A673 (cell line): ENCODE results near the gene ITGB4. TPM values are rescaled to one million over a fixed set of nuclear protein-coding genes. Genes with fewer than 3 reads are reported as not detected.

Experiments used
- BruUV-seq: library from RNA; stranded (reverse); fragments of 400-500 nt; replicated peaks from 2 replicates; lab custom pipeline; 2021; lab: Mats Ljungman, UMichigan
- CTCF ChIA-PET: fragments of 300-600 bp; sonication (Branson Sonifier 250); formaldehyde crosslinking; loops from one replicate; lab custom pipeline; 2022; ENCODE audit warnings: antibody characterized with exemption; lab: Charles Lee
- POLR2A ChIA-PET: fragments of 300-600 bp; sonication (Branson Sonifier 250); formaldehyde crosslinking; loops from one replicate; lab custom pipeline; 2022; ENCODE audit warnings: antibody characterized with exemption; ENCODE audit not compliant: low non-redundant PET; lab: Charles Lee
- DNase-seq: peaks from one replicate; pipeline ENCODE4 v3.0.0-alpha.2; 2015; ENCODE audit warnings: low spot score
- H3K27ac ChIP-seq: fragments of 200-600 bp; sonication (generic); 2 replicates; pipeline ENCODE4 v1.5.1; 2016; ENCODE audit warnings: mixed run types, low read depth, mild to moderate bottlenecking, mixed read lengths, antibody characterized with exemption, low read length; ENCODE audit not compliant: poor library complexity, severe bottlenecking
- H3K27me3 ChIP-seq: fragments of 200-600 bp; sonication (generic); replicated peaks from 2 replicates; pipeline ENCODE4 v1.6.1; 2017; ENCODE audit warnings: mixed run types, low read depth, mild to moderate bottlenecking, mixed read lengths, antibody characterized with exemption, low read length; ENCODE audit not compliant: insufficient read depth, poor library complexity
- H3K36me3 ChIP-seq: fragments of 200-600 bp; sonication (generic); 2 replicates; pipeline ENCODE4 v1.6.1; 2016; ENCODE audit warnings: mixed run types, mild to moderate bottlenecking, mixed read lengths, antibody characterized with exemption, low read length; ENCODE audit not compliant: insufficient read depth, poor library complexity, severe bottlenecking
- H3K4me1 ChIP-seq: fragments of 200-600 bp; sonication (generic); 2 replicates; pipeline ENCODE4 v1.6.1; 2017; ENCODE audit warnings: mixed run types, mild to moderate bottlenecking, mixed read lengths, antibody characterized with exemption, low read length; ENCODE audit not compliant: insufficient read depth, poor library complexity, severe bottlenecking
- H3K4me3 ChIP-seq: fragments of 200-600 bp; sonication (generic); 2 replicates; pipeline ENCODE4 v1.5.1; 2016; ENCODE audit warnings: low read depth, mixed run types, mild to moderate bottlenecking, mixed read lengths, low read length; ENCODE audit not compliant: poor library complexity, severe bottlenecking
- H3K9me3 ChIP-seq: fragments of 200-600 bp; sonication (generic); 2 replicates; pipeline ENCODE4 v1.6.1; 2016; ENCODE audit warnings: mixed run types, low read depth, mild to moderate bottlenecking, mixed read lengths, antibody characterized with exemption, low read length; ENCODE audit not compliant: poor library complexity, severe bottlenecking
- CTCF ChIP-seq: fragments of 300-800, 200-600 bp; sonication (generic); conservative IDR thresholded peaks from 2 replicates; pipeline ENCODE4 v1.5.1; 2017; ENCODE audit warnings: low read depth, mild to moderate bottlenecking, antibody characterized with exemption, low read length, moderate library complexity, mixed read lengths
- EZH2 ChIP-seq: fragments of 200-600 bp; sonication (generic); IDR thresholded peaks from 2 replicates; pipeline ENCODE4 v1.6.1; 2017; ENCODE audit warnings: borderline replicate concordance, low read depth, mild to moderate bottlenecking, mixed read lengths, antibody characterized with exemption, low read length; ENCODE audit not compliant: poor library complexity, severe bottlenecking
- intact Hi-C: fragments of 100-400 bp; cut with micrococcal nuclease; formaldehyde crosslinking; loops from one replicate; pipeline ENCODE4 v1.10.0; 2022; ENCODE audit not compliant: unreplicated experiment
- total RNA-seq: library from RNA; stranded (reverse); gene quantifications from 2 replicates; pipeline ENCODE4 v1.2.3, GENCODE V29; 2021

ITGB4 gene
- total RNA-seq, 1 experiment from 2014 or later, result 0.95 TPM

GRCh38 chr17:75763269-75763607 is 42.0 kb downstream of the ITGB4 start:
- Histone ChIP-seq H3K9me3 (no peaks in the 10 kb centered on the region), H3K36me3 (no peaks in the 10 kb centered on the region), H3K27ac (no peak overlapping the region), H3K4me3 (no peak overlapping the region), H3K4me1 (peaks cover 8% of the 10 kb centered on the region), H3K27me3 (no peaks in the 10 kb centered on the region)
- no TSS peak for BruUV-seq
- DNase-seq, result no peak
- intact Hi-C loops, result no loop called here
- POLR2A ChIA-PET, result no interaction called here
- no peak for TF ChIP-seq CTCF
- no peak for TF ChIP-seq EZH2
- CTCF ChIA-PET, result no interaction called here

GRCh38 chr17:75763613-75764416 is 42.6 kb downstream of the ITGB4 start:
- intact Hi-C loops, result no loop called here
- Histone ChIP-seq H3K36me3 (no peaks in the 10 kb centered on the region), H3K4me1 (peaks cover 8% of the 10 kb centered on the region), H3K4me3 (peak overlapping the region; percentile 71), H3K27me3 (no peaks in the 10 kb centered on the region), H3K27ac (peak overlapping the region; percentile 58), H3K9me3 (no peaks in the 10 kb centered on the region)
- DNase-seq, result no peak
- TF ChIP-seq CTCF (no peak), EZH2 (no peak)
- ChIA-PET CTCF (interaction anchor here (0.6 to 2.1 kb wide), 2 partner anchors 10 to 18 kb away, joined by 4 to 10 read pairs; no protein-coding TSS in a partner anchor), POLR2A (interaction anchor here (0.6 kb wide), 1 partner anchor 26 kb away, joined by 3 read pairs; no protein-coding TSS in a partner anchor)
- no TSS peak for BruUV-seq

- H3K4me3 ChIP-seq, result peak overlapping the region; percentile 71
- no peaks in the 10 kb centered on the region for H3K9me3 ChIP-seq
- ChIA-PET POLR2A (interaction anchor here (0.6 kb wide), 1 partner anchor 25 kb away, joined by 3 read pairs; no protein-coding TSS in a partner anchor), CTCF (interaction anchor here (0.6 to 2.1 kb wide), 3 partner anchors 11 to 66 kb away, joined by 3 to 10 read pairs (median 4); no protein-coding TSS in a partner anchor)
- intact Hi-C loops, result no loop called here
- H3K36me3 ChIP-seq, result no peaks in the 10 kb centered on the region
- peak; percentile 60 for TF ChIP-seq CTCF
- no peak for TF ChIP-seq EZH2
- H3K27ac ChIP-seq, result peak overlapping the region; percentile 58
- peaks cover 8% of the 10 kb centered on the region for H3K4me1 ChIP-seq
- BruUV-seq, result no TSS peak
- no peak for DNase-seq
- no peaks in the 10 kb centered on the region for H3K27me3 ChIP-seq
These were observed 43.1 kb downstream of the ITGB4 start for GRCh38 chr17:75764417-75764710.
